Stimulated activated CD8-positive, alpha-beta memory T cell treated with anti-CD3 and anti-CD28 coated beads, Interleukin-7, amount 100 ng/mL, for 48 hours (primary cell): ENCODE results near the gene GSDME.

ENCODE experiments used
- DNase-seq, 2 donors: peaks; one replicate each; pipeline ENCODE4 v3.0.0-alpha.2; 2020; ENCODE audit warnings: low read depth in 1 of 2; ENCODE audit errors: extremely low read depth in 1 of 2

Gene GSDME

DNA sequence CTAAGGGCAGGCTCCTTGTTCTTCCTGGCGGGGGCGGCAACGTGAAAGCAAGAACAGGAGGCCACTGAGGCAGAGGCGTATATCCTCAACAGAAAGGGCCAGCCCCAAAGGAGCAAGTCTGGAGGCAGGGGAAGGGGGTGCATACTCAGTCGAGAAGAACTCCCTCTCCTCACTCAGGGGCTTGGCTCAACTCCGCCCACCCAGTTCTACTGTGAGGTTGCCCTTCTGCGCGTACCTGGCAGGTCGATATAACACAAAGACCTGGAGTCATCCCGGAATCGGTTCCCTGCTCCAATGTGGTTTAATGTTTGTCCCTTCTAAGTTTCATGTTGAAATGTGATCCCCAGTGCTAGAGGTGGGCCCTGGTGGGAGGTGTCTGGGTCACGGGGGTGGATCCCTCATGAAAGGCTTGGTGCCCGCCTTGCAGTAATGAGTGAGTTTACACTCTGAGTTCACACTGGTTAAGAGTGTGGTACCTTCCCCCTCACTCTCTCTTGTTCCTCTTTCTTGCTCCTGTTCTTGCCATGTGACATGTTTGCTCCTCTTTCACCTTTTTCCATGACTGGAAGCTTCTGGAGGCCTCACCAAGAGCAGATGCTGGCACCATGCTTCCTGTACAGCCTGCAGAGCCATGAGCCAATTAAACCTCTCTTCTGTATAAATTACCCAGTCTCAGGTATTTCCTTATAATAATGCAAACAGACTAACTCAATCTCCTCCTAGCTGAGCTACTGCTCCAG, 32.6 kb downstream of the GSDME start:
- DNase-seq: no peak

DNA sequence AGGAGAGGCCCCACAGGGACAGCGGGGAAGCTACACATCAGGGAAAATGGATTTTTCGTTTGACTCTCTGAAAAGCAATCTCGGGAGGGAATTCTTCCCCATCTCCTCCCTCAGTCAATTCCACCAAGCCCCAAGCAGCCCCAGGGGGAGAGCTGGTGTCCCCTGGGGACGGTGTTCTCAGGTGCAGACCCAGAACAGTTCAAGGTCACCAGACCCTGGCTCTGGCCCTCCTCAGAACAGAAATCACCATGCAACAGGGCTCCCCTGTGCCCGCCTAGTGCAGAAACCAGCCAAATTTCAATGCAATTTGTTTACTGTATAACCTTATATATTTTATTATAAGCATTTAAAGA, 34.1 kb downstream of the GSDME start:
- no peak for DNase-seq

DNA sequence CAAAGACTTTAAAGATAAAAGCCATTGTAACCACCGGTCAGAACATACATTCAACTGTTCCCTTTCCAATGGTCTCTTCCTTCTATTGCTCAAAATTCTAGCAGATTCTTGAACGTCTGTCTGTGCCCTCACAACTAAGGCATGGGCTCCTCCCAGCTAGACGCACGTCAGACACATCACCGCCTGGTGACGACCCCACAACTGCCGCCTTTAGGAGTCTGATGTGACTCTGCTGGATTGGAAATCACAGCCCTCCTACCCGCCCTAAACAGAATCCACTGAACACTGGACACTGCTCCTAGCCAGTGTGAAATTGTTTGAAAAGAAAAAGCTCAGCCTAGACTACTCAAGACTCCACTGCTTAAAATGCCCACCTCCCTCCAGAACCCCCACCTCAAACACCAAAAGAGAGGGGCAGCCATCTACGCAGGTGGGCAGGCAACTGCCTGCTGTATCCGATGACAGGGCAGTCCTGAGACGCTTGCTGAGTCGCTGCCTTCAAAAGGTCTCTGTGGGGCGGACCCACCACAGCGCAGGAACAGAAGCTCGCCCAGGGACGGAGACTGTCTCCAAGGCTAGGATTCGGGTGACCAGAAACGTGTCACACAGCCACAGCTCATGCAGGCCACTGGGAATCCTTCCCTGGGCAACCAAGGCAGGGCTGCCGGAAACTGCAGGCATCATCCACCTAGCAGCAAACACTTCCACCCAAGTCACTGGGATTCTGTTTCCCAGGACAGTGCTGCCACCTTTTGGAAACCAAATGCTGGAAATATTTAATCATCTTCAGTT, 34.7 kb downstream of the GSDME start:
- DNase-seq: no peak

DNA sequence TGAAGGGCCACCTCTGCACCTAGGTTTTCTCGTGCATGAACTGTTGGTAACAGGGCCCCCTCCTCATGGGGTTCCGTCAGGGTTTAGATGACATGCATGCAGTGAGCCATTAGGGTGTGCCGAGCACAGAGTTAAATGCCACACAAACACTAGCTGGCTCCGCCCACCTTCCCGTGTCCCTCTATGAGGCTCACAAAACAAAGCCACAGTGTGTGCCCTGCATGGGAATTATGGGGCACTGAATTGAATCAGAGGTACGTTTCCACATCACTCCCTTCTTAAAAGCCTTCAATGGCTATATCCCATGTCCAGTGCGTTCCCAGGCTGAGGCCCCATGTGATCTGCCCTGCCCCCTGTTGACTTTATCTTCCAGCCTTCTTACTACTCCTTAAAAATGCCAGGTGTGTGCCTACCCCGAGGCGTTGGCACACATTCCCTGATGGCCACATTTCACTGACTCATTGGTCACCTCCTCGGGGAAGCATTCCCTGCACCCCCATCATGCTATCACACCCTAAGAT, 35.7 kb downstream of the GSDME start:
- DNase-seq: no peak

- no peak for DNase-seq
These were observed 37.0 kb downstream of the GSDME start for GRCh38 chr7:24720283-24720682.

DNA sequence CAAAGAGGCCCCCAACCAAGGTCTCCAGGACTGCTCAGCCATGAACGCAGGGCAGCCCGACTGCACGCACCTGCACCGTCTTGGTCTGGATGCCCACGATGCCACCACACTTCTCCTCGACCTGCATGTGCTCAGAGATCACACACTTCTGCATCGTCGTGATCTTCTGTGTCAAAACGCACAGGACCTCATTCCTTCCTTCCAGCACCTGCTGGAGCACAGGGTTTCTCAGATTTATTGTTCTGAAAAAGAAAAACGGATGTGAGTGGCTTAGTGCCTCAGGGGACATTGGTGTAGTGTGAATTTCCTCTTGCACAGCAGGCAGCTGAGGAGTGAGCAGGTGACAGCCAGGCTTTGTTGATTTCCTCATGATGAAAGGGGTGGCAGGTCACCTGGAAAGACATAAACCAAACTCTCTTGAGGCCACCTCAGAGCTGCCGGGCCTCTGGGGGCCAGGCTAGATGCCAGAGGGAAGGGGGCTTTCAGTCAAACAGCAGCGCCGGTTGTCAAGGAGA, 38.2 kb downstream of the GSDME start:
- no peak for DNase-seq

DNA sequence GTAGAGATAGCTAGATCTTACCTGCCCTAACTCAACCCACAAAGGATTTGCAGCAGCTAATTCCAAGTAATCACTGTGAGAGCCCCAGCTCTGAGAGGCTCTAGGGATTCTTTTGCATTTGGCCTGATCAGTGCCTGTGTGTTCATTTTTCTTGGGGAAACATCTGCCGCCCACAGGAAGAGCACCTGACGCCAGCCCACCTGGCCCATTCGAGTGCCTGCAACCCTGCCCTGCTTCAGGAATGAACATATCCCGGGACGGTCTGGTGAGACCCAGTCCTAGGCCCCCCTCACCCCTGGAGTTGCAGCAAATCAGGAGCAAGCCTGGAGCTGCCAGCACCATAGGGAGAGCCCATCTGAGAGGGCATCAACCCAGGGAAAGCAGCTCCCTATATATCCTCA, 38.8 kb downstream of the GSDME start:
- no peak for DNase-seq

GRCh38 chr7:24717694-24718320, 39.5 kb downstream of the GSDME start:
- no peak for DNase-seq

DNA sequence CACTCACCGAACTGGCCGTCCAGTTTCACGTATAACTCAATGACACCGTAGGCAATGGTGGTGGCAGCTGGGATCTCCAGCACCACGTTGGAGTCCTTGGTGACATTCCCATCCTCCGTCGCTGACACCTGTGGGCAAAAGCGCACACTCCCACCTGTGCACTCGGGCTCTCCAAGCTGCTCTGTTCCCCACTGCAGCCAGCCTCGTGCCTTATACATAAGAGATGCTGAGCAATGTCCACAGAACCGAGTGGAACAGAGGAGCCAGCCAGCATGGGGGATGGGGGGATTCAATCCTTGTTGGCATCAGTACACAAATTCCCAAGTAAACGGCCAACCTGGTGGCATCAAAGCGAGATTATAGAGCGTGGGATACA, 40.0 kb downstream of the GSDME start:
- no peak for DNase-seq

- no peak for DNase-seq
These were observed 40.6 kb downstream of the GSDME start for GRCh38 chr7:24716480-24717246.

DNA sequence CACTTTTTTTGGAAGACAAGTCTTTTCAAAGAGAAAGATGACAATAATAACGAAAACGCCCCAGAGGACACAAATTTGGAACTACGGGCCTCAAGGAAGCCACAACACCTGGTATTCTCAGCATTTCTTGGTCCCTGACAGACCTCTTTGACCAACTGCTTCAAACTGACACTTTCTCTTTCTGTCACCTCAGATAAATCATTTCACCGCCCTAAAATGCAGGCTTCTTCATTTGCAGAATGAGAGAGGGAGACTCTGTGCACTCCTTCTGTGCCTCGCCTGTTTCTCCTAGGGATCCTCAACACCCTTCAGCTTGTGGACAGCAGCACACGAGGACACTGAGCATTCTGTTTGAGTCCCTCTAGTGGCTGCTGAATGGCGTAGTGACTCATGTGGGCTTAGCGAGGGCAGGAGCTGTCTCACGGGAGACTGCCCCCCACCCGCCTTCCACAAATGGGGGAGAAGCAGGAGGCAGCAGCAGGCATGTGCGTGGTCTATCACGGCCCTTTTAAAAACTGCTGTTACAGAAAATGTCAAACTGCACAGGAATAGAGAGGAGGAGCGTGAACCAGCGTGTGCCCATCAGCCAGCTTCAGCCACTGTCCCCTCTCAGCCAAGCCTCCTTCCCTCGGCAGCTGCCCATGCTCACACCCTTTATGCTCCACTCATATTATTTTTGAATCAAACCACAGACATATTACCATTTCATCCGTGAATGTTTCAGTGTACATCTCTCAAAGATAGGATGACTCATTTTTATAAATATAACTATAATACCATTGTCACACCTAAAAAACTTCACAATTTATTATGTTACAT, 41.4 kb downstream of the GSDME start:
- no peak for DNase-seq

- DNase-seq: no peak
These were observed 42.1 kb downstream of the GSDME start for GRCh38 chr7:24715171-24715570.

GRCh38 chr7:24714676-24715010, 42.6 kb downstream of the GSDME start:
- DNase-seq: no peak

- DNase-seq: no peak
These were observed 43.2 kb downstream of the GSDME start for GRCh38 chr7:24713850-24714675.

DNA sequence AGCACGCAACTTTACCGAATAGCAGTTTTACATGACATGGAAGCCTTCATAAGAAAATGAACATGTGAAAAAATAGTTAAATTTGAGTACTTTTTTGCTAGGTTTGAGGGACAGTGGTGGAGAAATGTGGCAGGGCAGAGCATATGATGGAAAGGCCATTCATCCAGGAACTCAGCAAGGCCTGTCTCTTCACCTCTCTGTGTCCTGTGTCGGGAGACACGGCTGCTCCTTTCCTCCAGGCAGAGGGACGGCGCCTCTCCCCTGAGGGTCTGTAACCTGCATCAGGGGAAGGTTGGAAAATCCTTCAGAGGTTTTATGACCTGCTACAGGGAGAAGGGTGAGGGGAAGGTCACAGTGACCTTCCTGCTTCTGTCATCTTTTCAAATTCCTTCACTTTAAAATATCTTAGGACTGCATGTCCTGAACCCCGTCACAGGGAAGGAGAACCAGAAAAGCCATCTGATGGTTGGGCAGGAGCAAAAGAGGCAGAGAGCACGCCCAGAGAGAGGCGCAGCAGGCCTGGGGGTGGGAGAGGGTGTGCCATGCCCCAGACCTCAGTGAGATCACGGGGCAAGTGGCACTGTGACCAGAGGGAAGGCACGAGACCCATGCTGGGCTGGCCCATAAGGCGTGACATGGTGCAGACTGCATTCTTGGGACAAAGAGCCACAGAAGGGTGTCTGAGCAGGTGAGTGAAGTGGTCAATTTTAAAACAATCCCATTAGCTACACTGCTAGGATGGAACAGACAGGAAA, 44.0 kb downstream of the GSDME start:
- DNase-seq: no peak

DNA sequence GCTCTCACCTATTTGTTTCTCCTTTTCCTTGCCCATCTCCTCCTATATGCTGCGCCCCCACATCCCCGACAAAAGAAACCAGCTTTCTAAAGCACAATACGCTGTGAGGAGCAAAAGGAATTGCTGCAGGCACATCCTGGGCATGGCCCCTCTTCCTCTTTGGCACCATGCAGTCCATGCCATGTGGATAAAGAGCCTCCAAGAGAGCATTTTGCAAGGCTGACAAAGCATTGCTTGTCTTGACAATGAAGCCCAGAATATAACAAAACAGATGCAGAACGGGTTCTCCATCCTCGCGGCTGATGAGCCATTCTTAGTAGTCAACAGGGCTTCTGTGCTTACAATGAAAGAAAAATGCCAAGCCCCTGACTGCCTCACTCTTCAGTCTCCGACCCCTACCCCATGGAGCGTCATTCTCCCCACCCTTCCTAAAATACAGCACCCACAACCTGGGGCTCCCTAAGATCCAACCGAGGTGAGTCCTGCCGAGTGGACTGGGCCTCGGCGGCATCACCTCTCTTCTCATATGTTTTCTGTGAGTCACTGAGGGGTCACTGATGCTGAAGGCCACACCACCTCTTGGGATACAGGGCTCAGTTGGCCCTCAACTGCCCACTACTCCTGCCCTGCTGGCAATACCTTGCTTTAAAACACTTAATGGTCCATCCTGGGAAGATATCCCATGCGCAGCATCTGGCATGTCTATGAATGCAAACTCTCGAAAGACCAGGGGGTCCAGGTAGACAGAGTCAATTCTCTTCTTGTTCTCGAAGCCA, 47.5 kb downstream of the GSDME start:
- no peak for DNase-seq

- DNase-seq: no peak
These were observed 48.2 kb downstream of the GSDME start for GRCh38 chr7:24709051-24709450.
